Upper lobe of right lung (tissue), 1 donor: ENCODE data around the gene ADGRG7. TPM values are rescaled to one million over a fixed set of nuclear protein-coding genes. Genes with fewer than 3 reads are reported as not detected.

Experiments
- ATAC-seq: fragments of 200-7000 bp; cut with Tn5 transposase; one replicate; pipeline ENCODE4 v1.9.1; 2020; ENCODE audit warnings: mild to moderate bottlenecking, moderate library complexity
- DNase-seq: peaks from one replicate; pipeline ENCODE4 v3.0.0-alpha.2; 2020
- H3K27ac ChIP-seq: fragments of 200-600 bp; one replicate; pipeline ENCODE4 v1.8.0; 2022
- H3K27me3 ChIP-seq: fragments of 200-600 bp; one replicate; pipeline ENCODE4 v1.8.0; 2022; ENCODE audit warnings: mild to moderate bottlenecking
- H3K36me3 ChIP-seq: fragments of 200-600 bp; one replicate; pipeline ENCODE4 v1.8.0; 2022
- H3K4me1 ChIP-seq: fragments of 200-600 bp; one replicate; pipeline ENCODE4 v1.8.0; 2022
- H3K4me3 ChIP-seq: fragments of 200-600 bp; one replicate; pipeline ENCODE4 v1.8.0; 2022; ENCODE audit warnings: mild to moderate bottlenecking
- H3K9me3 ChIP-seq: fragments of 200-600 bp; one replicate; pipeline ENCODE4 v1.8.0; 2022
- intact Hi-C: fragments of 100-400 bp; cut with DNase I; formaldehyde crosslinking; loops from one replicate; pipeline ENCODE4 v1.11.0; 2022
- total RNA-seq: library from RNA; stranded (reverse); fragmentation: NEBNext Ultra II Directional; extraction: Animal tissue kit (Norgen Biotek cat#: 25700); gene quantifications from one replicate; pipeline ENCODE4 v1.2.1, GENCODE V29; 2021
- TF ChIP-seq, protein P1 (sequence below): fragments of 200-600 bp; IDR thresholded peaks from one replicate; pipeline ENCODE4 v1.8.0; 2022; ENCODE audit warnings: antibody characterized with exemption
- donor health status: DM: no; HTN: yes; CAD: no; lungs with severe emphysema.

ADGRG7 gene
- total RNA-seq, 1 donor from 2014 or later, result not detected

- no peaks in the 10 kb centered on the region for H3K36me3 ChIP-seq
- TF ChIP-seq, protein P1, sequence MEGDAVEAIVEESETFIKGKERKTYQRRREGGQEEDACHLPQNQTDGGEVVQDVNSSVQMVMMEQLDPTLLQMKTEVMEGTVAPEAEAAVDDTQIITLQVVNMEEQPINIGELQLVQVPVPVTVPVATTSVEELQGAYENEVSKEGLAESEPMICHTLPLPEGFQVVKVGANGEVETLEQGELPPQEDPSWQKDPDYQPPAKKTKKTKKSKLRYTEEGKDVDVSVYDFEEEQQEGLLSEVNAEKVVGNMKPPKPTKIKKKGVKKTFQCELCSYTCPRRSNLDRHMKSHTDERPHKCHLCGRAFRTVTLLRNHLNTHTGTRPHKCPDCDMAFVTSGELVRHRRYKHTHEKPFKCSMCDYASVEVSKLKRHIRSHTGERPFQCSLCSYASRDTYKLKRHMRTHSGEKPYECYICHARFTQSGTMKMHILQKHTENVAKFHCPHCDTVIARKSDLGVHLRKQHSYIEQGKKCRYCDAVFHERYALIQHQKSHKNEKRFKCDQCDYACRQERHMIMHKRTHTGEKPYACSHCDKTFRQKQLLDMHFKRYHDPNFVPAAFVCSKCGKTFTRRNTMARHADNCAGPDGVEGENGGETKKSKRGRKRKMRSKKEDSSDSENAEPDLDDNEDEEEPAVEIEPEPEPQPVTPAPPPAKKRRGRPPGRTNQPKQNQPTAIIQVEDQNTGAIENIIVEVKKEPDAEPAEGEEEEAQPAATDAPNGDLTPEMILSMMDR, result no peak
- H3K9me3 ChIP-seq, result no peaks in the 10 kb centered on the region
- no peak overlapping the region for H3K4me3 ChIP-seq
- no peaks in the 10 kb centered on the region for H3K27me3 ChIP-seq
- H3K4me1 ChIP-seq, result no peaks in the 10 kb centered on the region
- intact Hi-C loops, result no loop called here
- DNase-seq (no peak), ATAC-seq (no peak)
- no peak overlapping the region for H3K27ac ChIP-seq
These were observed 91.3 kb downstream of the ADGRG7 start for GRCh38 chr3:100700708-100701107.

DNA sequence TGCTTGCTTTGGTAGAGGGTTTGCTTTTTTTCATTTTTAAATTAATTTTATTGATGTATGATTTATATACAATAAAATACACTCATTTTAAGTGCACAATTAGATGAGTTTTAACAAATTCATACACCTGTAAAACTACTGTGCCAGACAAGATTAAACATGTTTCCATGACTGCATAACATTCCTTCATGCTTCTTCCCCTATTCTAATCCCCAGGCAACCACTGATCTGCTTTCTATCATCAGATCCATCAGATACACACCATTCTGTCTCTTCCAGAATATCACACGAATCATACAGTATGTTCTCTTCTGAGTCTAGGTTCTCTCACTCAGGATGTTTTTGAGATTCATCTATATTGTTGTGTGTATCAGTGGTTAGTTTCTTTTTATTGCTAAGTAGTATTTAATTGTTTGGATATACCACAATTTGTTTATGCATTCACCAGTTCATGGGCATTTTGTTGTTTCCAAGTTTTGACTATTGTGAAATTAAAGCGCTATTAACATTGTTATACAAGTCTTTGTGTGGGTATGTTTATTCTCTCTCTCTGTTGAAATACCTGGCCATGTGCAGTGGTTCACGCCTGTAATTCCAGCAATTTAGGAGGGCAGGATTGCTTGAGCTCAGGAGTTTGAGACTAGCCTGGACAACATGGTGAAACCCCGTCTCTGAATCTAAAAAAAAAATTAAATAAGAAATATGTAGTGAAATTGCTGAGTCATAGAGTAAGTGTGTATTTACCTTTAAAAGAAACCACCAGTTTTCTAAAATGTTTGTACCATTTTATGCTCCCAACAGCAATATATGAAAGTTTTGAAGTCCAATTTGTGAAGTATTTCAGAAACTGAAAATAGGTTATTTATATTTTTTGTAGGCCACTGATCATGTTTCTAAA lies 92.9 kb downstream of the ADGRG7 start:
- no peak for DNase-seq
- Histone ChIP-seq H3K4me3 (no peak overlapping the region), H3K36me3 (no peaks in the 10 kb centered on the region), H3K27me3 (no peaks in the 10 kb centered on the region), H3K4me1 (no peaks in the 10 kb centered on the region), H3K27ac (no peak overlapping the region), H3K9me3 (no peaks in the 10 kb centered on the region)
- ATAC-seq, result no peak
- intact Hi-C loops, result no loop called here
- TF ChIP-seq, protein P1, result no peak

GRCh38 chr3:100702980-100703345 lies 93.6 kb downstream of the ADGRG7 start:
- DNase-seq, result no peak
- intact Hi-C loops, result no loop called here

GRCh38 chr3:100703865-100704264 lies 94.5 kb downstream of the ADGRG7 start:
- intact Hi-C loops, result no loop called here
- DNase-seq, result no peak
- no peak for ATAC-seq
- Histone ChIP-seq H3K4me1 (no peaks in the 10 kb centered on the region), H3K27ac (no peak overlapping the region), H3K4me3 (no peak overlapping the region), H3K9me3 (no peaks in the 10 kb centered on the region), H3K36me3 (no peaks in the 10 kb centered on the region), H3K27me3 (no peaks in the 10 kb centered on the region)
- TF ChIP-seq, protein P1, result no peak

More at GRCh38 chr3:100702980-100703345, 93.6 kb downstream of the ADGRG7 start:
- no peaks in the 10 kb centered on the region for H3K4me1 ChIP-seq
- no peak overlapping the region for H3K27ac ChIP-seq
- no peaks in the 10 kb centered on the region for H3K27me3 ChIP-seq
- H3K9me3 ChIP-seq, result no peaks in the 10 kb centered on the region
- H3K36me3 ChIP-seq, result no peaks in the 10 kb centered on the region
- TF ChIP-seq, protein P1, result no peak
- ATAC-seq, result no peak
- no peak overlapping the region for H3K4me3 ChIP-seq

DNA sequence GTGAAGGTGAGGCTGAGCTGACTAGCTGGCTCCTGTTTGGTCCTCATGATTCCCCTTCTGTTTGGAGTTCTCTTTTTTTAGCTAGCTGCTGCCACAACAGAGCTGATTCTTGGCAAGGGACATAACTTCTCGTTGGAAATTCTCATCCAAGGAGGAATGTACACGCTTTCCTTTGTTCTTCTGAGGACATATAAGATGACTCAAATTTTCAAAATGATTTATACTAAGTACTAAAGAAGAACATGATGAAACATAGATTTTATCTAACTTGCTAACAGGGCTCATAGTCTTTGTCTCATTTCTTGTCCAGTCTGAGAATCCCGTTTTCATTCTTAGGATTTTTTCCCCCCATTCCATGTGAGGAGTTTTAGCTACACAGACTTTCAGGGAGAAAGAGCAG lies 97.0 kb downstream of the ADGRG7 start:
- Histone ChIP-seq H3K27ac (no peak overlapping the region), H3K4me1 (peaks cover 12% of the 10 kb centered on the region), H3K4me3 (no peak overlapping the region), H3K36me3 (no peaks in the 10 kb centered on the region), H3K27me3 (no peaks in the 10 kb centered on the region), H3K9me3 (no peaks in the 10 kb centered on the region)
- ATAC-seq (no peak), DNase-seq (no peak)
- TF ChIP-seq, protein P1, result no peak
- intact Hi-C loops, result no loop called here
